Mesodermal cell (in vitro differentiated cells): Measurements from ENCODE around the gene FOXJ1. TPM values are rescaled to one million over a fixed set of nuclear protein-coding genes. Genes with fewer than 3 reads are reported as not detected.
A peak's percentile ranks its signal among the peaks of the same experiment; 100 is the strongest.
"Not testable (repeated sequence)": the region's sequence is repeated elsewhere in the genome, so short reads cannot be mapped to it uniquely, and the experiment has no call there.

Experiments used
- H3K27ac ChIP-seq: 2 replicates; pipeline ENCODE4 v1.7.0; 2013; ENCODE audit warnings: mild to moderate bottlenecking, low read depth, low read length, moderate library complexity; ENCODE audit not compliant: severe bottlenecking
- H3K36me3 ChIP-seq: 2 replicates; pipeline ENCODE4 v1.7.1; 2013; ENCODE audit warnings: mild to moderate bottlenecking, low read length, moderate library complexity; ENCODE audit not compliant: control insufficient read depth, insufficient read depth
- H3K4me1 ChIP-seq: one replicate; pipeline ENCODE4 v1.7.1; 2013; ENCODE audit warnings: mild to moderate bottlenecking, low read length; ENCODE audit not compliant: insufficient read depth, control insufficient read depth, poor library complexity, severe bottlenecking
- H3K4me3 ChIP-seq: 2 replicates; pipeline ENCODE4 v1.7.0; 2013; ENCODE audit warnings: low read length, control low read depth, mild to moderate bottlenecking; ENCODE audit not compliant: insufficient read depth, poor library complexity, severe bottlenecking; ENCODE audit errors: extremely low read depth
- H3K9me3 ChIP-seq: 2 replicates; pipeline ENCODE4 v1.7.1; 2013; ENCODE audit warnings: mild to moderate bottlenecking, low read length, moderate library complexity; ENCODE audit not compliant: control insufficient read depth
- WGBS, 2 experiments: methylation state at CpG; one replicate each; pipeline ENCODE4 v1.1.5; 2013; ENCODE audit warnings: missing lambda C conversion rate in 2 of 2; ENCODE audit not compliant: insufficient coverage in 2 of 2; 5-methylcytosine and 5-hydroxymethylcytosine counted together
- polyA plus RNA-seq, 2 experiments: library from polyadenylated mRNA; stranded (reverse); fragments of 50-300 nt; gene quantifications; one replicate each; pipeline ENCODE4 v1.2.3, GENCODE V29; 2013

Gene FOXJ1
- 0.96 TPM for polyA plus RNA-seq (2013, experiment 1 of 2)
- 0.61 TPM for polyA plus RNA-seq (2013, experiment 2 of 2)

DNA sequence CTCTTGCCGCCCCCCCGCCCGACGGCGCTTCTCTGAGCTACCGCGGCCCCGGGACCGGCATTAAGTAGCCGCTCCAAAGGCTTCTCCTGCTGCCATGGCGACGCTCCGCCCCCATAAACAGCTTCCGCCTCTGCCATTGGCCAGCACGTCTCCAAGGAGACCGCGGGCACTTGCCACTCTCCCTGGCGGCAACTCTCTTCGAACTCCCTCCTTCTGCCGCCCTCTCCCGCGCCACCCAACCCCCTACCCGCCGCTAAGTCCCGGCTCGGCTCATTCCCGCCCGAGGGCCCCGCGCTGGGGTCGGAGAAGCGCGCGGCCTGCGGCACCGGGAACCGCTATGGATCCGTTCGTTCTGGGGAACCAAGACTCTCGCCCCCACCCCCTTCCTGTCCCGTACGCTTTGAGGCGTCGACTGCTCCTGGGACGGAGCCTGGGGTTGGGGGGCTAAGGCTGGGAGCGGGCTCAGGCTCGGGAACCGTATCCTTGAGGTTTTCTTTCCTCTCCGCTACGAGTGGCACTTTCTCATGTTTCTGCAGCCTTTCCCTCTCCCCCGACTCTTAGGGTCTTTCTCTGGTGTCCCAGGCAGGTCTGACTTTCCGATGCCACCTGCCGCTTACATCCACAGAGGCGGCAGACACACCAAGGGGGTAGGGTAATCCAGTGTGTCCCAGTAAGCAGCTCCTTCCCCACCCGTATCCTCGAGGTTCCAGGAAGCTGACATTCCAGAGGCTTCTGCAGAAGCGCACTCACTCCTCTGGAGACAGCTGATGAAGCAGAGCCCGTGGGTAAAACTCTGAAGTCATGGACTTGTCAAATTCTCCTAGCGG, at the start of gene FOXJ1:
Gene FOXJ1, minus strand, starts transcription at position 34 of the 827 bp plus-strand sequence. CDS start 850 bp downstream, outside the sequence.
- peak within 1 kb of the TSS; percentile 41 for H3K4me3 ChIP-seq
- no peaks in the 10 kb centered on the region for H3K36me3 ChIP-seq
- H3K27ac ChIP-seq, result no peak within 1 kb of the TSS
- 1% methylated on average over 32 to 47 of the region's 59 CpGs for WGBS, 2 experiments
- H3K9me3 ChIP-seq, result no peaks in the 10 kb centered on the region
- peaks cover 38% of the 10 kb centered on the region for H3K4me1 ChIP-seq

DNA sequence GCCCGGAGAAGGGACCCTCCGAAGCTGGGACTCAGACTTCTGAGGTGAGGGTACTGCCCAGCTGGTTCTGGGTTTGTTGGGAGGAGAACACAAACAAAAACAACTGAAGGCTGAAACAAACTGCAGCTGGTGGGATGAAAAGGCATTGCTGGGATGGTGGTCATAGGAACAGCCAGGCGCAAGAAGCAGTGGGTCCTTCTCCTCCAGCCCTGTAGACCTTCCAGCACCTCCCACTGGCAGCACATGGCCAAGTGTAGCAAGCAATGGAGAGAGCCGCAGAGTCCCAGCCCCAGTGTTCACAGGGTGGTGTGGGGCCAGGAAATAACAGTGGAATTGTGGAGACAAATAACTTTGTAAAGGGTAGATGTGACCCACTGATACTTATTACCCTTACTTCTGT, 48.7 kb upstream of the FOXJ1 start:
- H3K4me3 ChIP-seq, result no peak overlapping the region
- H3K9me3 ChIP-seq, result no peaks in the 10 kb centered on the region
- H3K27ac ChIP-seq, result no peak overlapping the region
- 90 to 96% methylated on average over 3 of the region's 4 CpGs for WGBS, 2 experiments
- no peaks in the 10 kb centered on the region for H3K36me3 ChIP-seq
- H3K4me1 ChIP-seq, result no peaks in the 10 kb centered on the region

- no peak overlapping the region for H3K27ac ChIP-seq
- no peaks in the 10 kb centered on the region for H3K4me1 ChIP-seq
- H3K4me3 ChIP-seq, result no peak overlapping the region
- WGBS, 2 experiments, result 87 to 96% methylated on average over 3 to 4 of the region's 4 CpGs
- no peaks in the 10 kb centered on the region for H3K36me3 ChIP-seq
- H3K9me3 ChIP-seq, result no peaks in the 10 kb centered on the region
Measured at GRCh38 chr17:76189247-76189646, 48.2 kb upstream of the FOXJ1 start.

DNA sequence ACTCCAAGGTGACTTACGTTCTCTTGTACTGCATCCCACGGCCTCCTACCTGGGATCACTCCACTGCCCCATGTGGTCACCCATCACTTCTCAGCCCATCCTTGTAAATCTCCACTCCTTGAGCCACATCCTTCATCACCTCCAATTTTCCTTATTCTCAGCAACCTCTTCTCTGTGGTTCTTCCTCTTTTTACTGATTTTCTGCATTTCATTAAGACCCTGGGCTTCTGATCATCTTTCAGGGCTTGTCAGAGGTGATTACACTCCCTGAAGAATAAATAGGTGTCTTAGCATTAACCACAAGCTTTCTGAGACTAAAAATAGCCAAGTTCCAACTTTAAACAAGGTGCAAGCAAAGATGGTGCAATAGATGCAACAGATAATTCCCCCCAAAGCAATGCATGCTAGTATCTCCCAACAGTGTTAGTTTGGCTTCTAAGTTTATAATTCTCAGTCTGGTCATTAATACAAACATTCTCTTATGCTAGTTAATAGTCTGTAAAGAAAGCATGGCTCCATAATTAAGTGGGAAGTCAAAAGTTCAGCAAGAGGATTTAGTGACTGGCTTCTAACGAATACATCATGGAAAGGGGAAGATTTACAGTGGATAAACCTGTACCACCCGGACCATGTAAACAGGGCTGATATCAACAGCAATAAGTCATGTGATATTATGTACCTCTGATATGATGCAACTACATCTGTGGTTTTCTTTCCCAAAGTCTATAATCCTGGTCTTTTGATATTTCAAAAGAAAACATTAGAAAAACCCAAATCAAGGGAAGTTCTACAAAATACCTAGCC, 47.4 kb upstream of the FOXJ1 start:
- Histone ChIP-seq H3K36me3 (no peaks in the 10 kb centered on the region), H3K4me3 (no peak overlapping the region), H3K27ac (no peak overlapping the region), H3K9me3 (no peaks in the 10 kb centered on the region), H3K4me1 (no peaks in the 10 kb centered on the region)
- 94 to 98% methylated on average over 3 to 4 of the region's 4 CpGs for WGBS, 2 experiments

DNA sequence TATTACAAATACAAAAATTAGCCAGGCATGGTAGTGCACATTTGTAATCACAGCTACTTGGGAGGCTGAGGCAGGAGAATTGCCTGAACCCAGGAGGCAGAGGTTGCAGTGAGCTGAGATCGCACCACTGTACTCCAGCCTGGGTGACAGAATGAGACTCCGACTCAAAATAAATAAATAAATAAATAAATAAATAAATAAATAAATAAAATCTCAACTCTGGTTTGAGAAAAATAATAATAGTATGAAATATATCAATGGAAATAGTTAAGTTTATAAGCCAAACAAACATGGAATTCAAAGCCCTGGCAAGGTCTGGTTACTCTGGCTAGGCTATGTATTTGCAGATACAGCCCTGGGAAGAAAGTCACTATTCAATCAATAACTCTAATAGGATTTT, 45.7 kb upstream of the FOXJ1 start:
- not testable (repeated sequence) for H3K4me1 ChIP-seq, H3K27ac ChIP-seq, H3K9me3 ChIP-seq, H3K4me3 ChIP-seq, H3K36me3 ChIP-seq
- WGBS, 2 experiments, result no CpG with 5 or more reads among the region's 2 CpGs

DNA sequence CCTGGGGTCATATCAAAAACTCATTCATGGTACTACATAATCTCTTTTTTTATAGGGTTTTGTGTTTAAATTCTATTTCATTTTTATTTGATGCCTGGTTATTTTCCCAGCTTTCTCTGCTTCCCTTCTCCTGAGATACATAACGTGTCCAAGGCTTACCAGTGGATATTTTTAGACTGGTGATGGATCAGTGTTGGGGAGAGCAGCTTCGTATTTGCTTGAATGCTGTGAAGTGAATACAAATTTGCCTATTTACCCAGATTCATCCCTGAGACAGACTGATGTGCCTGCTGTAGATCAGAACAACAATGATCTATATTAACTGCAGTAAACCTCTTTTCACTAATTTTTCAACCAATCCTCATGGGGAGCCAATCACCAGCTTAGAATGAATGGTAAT, 43.2 kb upstream of the FOXJ1 start:
- H3K4me3 ChIP-seq, result no peak overlapping the region
- no peaks in the 10 kb centered on the region for H3K9me3 ChIP-seq
- H3K36me3 ChIP-seq, result no peaks in the 10 kb centered on the region
- H3K27ac ChIP-seq, result no peak overlapping the region
- 100% methylated on average over 1 of the region's 2 CpGs; no CpG with 5 or more reads in 1 of the 2 experiments for WGBS, 2 experiments
- no peaks in the 10 kb centered on the region for H3K4me1 ChIP-seq

DNA sequence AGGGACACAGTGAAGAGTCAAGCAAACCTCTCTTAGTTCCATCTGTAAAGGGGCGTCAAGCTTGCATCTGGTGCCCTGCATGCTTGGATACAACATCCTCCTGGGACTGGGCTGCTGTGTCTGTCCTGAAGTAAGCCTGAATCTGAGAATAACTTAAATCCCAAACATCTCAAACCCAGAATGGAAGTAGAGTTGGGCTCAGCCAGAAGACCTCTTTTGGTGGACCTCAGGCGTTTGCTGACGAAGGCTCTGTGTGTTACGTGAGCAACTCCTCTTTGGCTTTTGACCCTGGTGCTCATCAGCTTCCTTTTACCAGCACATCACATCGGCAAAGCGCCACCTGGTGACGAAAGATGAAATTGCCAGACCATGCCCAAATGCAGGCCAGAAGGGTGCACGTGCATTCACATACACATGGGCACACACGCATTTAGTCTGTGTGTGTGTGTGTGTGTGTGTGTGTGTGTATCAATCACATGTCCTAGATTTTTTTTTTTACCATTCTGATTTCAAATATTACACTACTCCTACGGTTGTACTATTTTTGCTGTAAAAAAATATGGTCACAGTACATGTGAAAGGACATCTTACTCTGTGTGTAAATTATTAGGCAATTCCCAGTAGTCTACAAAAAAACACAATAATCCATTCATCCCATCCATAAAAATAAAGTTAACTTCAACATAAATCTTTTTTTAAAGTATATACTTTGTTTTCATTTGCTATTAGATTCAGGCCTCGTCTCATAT, 41.1 kb upstream of the FOXJ1 start:
- no peaks in the 10 kb centered on the region for H3K4me1 ChIP-seq

DNA sequence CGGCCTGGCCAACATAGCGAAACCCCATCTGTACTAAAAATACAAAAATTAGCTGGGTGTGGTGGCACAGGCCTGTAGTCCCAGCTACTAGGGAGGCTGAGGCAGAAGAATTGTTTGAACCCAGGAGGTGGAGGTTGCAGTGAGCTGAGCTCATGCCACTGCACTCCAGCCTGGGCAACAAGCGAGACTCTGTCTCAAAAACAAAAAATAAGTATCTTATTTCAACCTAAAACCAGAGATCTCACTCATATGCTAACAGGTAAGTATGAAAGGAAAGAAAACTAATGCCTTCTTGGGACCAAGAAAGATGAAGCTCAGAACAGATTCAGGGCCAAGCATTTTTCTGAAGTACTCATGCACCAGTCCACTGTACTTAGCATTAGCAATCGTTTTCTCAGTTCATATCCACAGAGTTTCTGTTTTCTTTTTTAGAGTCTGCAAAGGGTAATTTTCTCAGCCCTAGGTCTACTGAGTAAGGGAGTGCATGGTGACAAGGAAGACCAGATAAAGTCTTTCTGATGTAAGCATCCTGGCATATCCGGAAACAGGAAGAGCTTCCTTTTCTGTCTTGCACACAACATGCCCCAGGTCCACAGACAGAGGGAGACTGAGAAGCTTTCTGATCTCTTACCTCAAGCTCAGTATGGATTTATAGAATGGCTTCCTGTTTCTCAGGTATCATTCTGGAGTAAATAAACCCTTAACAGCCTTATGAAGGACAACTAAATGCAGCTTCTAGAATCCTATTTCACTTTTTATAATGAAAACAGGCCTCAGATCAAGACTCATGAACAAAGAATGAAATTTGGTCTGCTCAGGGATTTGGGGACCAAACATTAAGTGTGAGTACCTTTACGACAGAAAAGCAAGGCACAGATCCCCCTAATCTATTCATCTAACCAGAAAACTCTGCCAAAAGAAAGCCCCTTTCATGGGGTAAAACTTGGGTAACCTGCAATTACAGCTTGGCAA, 38.7 kb upstream of the FOXJ1 start:
- no peaks in the 10 kb centered on the region for H3K9me3 ChIP-seq
- WGBS, 2 experiments, result 82 to 92% methylated on average over 1 to 4 of the region's 6 CpGs
- no peaks in the 10 kb centered on the region for H3K4me1 ChIP-seq
- no peak overlapping the region for H3K4me3 ChIP-seq
- no peak overlapping the region for H3K27ac ChIP-seq
- H3K36me3 ChIP-seq, result no peaks in the 10 kb centered on the region

More for the DNA sequence above, 41.1 kb upstream of the FOXJ1 start:
- H3K27ac ChIP-seq, result no peak overlapping the region
- no peaks in the 10 kb centered on the region for H3K9me3 ChIP-seq
- no peak overlapping the region for H3K4me3 ChIP-seq
- no peaks in the 10 kb centered on the region for H3K36me3 ChIP-seq
- WGBS, 2 experiments, result 13 to 29% methylated on average over 4 to 6 of the region's 11 CpGs

DNA sequence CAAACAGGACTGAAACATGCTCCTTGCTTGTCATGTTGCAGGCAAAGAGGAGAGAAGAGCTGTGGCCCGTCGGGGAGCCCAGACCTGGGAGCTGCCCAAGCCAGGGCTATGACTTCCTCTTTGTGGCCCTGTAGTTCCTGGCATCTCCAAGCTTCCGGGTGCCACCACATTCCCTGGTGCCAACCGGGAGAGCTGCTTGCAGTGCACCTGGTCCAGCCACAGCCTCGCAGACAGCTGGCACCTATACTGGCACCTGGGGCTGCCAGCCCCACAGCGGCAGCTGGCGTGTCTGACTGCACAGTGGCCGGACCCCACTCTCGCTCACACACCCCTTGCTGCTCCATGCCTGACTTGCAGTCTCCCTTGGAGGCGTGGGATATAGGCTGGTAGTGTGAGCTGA, 37.1 kb upstream of the FOXJ1 start:
- WGBS, 2 experiments, result 99 to 100% methylated on average over 6 to 7 of the region's 10 CpGs
- no peaks in the 10 kb centered on the region for H3K4me1 ChIP-seq
- no peak overlapping the region for H3K4me3 ChIP-seq
- H3K27ac ChIP-seq, result no peak overlapping the region
- H3K9me3 ChIP-seq, result no peaks in the 10 kb centered on the region
- H3K36me3 ChIP-seq, result no peaks in the 10 kb centered on the region
